Measurements from ENCODE around the gene COPZ1.
"Not testable (repeated sequence)": the region's sequence is repeated elsewhere in the genome, so short reads cannot be mapped to it uniquely, and the experiment has no call there.

Gene COPZ1

DNA sequence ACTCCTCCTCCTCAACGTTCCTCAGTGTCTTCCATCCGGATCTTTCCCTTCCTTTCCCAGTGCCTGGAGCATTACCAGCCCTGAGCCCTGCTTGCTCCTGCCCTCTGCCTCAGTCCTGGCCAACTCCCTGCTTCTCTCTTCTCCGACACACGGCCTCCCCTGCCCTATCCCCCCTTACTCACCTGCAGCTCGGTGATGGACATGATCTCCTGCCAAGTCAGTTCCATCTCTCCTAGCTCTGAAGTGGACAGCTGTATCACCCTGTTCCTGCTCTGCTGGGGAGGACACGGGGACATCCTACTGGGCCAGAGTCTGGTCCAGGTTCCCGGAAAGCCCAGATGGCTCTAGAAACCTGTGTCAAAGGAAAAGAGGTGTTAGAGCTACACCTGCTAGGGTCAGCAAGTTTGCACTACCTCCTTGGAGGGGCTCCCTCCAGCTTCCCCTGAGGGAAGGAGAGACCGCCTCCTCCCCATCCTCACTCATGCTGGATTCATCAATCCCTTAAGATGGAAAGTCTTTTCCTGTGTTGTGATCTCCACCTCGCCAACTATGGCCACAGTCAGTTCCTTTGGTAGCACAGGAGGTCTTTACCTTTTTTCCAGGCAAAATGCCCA, 29.9 kb upstream of the COPZ1 start:
- DNase-seq = no peak

DNA sequence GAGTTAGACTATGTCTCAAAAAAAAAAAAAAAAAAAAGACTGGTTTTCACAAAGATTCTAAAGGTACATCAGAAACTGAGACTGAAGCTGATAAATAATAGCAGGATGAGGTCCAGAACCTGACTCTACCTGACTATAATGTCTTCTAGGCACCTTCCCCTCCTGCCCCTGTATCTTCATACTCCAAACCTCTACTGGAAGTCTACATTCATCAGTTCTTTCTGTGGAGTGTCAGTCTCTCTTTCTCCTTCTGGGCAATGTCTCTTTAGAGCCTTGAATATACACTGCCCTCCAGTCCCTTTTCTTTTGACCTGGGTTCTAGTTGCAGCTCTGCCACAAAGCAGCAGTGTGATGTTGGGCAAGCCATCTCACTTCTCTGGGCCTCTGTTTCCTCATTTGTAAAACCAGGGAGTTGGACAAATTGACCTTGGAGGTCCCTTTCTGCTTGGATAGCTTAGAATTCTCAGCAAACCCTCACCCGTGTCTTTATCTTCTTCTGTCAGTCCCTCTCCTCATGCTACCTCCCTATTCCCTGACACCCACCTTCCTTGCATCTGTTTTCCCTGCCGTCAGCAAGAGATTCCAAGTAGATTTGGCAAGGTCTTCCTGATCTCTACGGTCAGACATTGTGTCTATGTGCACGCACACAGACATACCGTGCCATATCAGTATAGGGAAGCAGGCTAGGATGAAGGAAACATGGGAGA, 28.4 kb upstream of the COPZ1 start:
- no peak for DNase-seq

DNA sequence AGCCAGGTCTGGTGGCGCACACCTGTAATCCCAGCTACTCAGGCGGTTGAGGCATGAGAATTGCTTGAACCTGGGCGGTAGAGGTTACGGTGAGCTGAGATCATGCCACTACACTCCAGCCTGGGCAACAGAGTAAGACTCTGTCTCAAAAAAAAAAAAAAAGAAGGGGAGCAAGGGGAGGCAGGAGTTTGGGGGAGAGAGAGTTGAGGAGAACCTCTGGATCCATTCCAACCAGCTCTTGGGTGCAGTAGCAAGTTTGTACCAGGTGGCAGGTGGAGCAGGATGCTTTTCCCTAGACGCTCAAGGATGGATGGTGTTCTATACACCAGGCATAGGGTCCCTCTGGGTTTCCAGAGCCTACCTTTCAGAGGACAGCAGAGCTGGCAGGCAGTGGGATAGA, 26.0 kb upstream of the COPZ1 start:
- no peak for DNase-seq

DNA sequence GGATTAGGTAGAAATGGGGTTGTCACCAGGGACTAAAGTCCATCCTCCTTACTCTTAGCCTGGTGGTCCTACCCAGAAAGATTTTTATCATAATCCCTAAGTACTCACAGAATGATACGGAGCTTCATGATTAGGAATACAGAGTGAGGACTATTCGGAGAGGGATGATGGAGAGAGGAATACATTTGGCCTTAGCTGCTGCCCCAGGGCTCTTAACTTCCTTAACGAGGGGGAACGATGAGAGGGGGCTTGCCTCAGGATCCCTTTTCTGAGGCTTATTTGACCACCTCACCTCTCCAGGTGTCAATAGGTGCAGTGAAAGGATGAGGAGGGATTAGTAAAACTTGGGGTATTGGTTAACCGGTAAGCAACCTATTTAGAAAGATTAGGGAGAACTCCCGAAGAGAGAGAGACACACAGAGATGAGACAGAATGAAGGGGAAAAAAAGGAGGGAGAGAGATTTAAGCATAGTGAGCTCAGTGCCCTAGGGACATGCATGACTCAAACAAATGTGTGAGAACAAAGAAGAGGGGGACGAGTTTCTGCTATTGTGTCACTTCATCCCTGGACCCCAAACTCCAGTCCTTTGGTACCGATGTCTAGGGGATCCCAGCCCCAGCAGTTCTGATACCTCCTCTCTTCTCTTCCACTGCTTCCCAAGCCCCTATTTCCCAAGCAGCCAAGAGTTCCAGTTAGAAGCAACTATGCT, 25.3 kb upstream of the COPZ1 start:
- no peak for DNase-seq

DNA sequence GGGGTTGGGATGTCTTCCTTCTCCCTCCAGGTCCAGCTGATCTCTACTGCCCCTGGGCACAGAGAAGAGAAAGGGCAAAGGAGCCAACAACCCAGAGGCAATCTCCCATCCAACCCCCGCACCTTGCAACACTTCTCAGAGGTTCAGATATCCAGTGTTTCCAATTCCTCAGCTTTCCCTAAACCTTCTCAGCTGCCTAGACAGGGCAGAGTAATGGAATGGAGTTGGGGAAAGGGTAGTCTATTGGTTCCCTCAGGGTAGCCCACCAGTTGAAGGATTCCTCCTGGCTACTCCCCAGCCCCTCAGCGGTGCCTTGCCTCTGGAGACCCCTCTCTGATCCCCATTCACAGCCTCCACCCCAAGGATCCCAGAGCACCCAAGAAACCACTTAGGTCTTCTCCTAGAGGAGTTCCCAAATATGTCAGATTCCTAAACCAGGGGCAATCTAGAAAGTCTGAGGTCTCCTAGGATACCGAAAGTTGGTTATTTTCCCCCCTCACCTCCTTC, 24.7 kb upstream of the COPZ1 start:
- DNase-seq = no peak

DNA sequence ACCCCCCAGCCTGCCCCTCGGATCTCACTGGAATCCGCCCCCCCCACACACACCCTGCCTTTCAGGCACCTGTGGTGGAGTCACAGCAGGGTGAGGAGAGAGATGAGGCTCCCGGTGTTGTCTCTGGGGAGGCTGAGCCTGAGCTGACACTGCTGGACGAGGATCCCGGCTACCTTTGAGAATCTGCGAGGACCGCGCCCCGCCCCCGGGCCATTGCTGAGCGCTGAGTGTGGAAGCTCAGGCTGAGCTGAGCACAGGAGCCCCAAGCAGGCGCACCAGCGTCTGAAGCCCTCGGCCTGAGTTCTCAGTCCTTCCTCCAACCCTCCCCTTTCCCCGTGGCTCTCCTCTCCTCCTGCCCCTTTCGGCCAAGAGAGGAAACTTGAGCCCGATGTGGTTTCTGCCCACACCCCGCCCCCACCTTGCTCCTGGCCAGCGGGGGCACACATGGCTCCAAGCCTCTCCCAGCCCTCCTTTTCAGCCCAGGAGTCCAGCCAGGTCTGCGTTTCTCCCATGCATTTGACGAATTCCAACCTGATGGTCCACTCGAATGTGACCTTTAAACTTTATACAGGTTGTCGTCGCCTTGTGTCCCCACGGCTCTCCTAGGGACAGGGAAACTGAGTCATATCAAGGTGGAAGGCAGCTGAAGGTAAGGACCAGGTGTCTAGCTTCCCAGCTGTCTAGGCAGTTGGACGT, 24.1 kb upstream of the COPZ1 start, which contains the start of gene NFE2:
NFE2 (minus strand) TSS at position 284 of the 696 bp plus-strand sequence. CDS start 5,767 bp downstream, outside the sequence.
- DNase-seq = peak; percentile 65

DNA sequence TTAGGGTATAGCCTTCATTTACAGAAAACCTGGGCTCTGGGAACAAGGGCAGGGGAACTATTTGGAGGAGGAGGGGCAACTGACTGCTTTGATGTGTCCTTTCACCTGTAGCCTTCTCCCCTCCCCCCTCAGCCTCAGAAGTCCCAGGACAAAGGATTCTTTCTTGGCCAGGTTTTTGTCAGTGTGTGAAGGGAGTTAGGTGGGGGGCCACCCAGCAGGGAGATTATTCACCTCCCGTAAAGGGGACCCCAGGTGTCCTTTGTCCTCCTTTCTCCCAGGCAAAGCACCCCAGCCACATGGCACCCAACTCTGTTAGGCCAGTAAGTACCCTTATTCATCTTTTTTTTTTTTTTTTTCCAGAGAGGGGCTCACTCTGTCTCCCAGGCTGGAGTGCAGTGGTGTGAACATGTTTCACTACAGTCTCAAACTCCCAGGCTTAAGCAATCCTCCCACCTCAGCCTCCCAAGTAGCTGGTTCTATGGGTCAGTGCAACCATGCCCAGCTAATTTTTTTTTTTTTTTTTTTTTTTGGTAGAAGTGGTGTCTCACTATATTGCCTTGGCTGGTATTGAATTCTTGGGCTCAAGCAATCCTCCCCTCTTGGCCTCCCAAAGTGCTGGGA, 23.4 kb upstream of the COPZ1 start:
- no peak for DNase-seq

DNA sequence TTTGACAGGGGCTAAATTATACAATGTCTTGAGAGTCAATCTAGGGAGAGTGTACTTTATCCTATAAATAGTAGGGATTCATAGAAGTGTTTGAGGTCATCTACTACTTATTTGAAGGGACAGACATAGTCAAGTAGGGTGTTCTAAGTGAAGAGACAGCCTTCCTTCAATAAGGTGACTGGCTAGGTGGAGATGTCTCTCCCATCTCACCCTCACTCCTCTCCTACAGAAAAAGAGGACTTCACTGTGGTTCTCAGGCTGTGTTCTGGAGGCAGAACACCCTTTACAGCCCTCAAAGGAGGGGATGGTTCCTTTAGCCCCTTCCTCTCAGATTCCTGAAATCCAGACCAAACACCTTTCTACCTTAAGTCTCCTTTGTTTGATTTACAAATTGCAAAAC, 21.3 kb upstream of the COPZ1 start:
- DNase-seq = no peak

DNA sequence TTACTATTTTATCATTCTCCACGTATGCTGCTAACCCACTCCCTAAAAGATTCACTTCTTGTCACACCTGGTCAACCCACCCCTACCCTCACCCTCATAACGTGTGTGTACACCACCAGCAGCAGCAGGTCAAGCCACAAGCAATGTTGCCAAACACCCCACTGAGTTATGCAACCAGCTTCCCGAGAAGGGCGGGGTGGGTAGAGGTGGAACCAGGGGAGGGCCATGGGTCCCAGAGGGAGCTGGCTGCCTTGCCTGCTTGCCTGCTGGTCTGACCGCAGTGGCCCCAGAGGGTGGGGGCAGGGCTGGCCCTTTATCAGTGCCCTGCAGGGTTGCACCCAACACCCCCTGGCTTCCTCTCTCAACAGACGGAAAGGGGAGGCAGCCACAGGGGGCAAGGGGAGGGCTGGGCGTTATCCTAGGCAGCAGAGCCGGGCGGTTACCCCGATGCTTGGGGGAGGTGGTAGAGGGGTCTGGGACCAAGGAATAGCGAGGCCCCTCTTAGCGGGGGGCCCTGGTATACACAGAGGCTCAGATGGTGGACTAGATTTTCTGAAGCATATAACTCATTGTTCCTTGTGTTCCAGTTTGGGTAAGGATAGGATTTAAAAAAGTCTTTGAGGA, 20.6 kb upstream of the COPZ1 start:
- DNase-seq = no peak

DNA sequence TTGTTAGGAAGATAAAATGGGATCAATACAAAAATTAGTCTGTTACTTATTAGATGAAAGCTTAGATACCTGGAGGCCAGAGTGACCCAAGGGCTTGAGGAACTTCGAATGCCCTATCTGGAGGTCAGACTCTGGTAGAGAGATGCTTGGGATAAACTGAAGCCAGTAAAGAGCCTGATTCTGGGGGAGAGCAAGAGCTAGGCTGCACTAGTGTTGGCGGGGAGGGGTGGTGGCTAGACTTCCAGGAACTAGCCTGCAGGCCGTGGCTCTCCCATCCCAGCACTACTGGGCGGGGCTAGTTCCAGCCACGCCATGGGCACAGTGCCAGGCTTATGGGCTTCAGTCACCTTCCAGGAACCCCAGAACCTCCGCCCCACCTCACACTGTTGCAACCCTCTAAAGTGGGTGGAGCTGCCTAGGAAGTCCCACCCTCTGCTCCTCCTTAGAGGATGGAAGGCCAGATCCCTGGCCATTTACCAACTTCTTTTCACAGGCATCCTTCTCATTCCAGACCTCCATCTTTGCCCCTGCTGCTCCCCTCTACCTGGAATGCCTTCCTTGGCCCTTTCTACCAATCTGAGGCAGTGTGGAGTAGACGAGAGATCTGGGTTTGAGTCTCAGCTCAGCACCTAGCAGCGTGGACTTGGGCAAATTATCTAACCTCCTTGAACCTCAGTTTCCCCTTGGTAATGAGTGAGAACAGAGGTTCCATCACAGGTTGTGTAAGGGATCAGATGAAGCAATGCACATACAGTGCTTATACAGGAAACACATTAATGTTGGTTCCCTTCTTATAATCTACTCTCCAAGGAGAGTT, 17.8 kb upstream of the COPZ1 start:
- no peak for DNase-seq

DNA sequence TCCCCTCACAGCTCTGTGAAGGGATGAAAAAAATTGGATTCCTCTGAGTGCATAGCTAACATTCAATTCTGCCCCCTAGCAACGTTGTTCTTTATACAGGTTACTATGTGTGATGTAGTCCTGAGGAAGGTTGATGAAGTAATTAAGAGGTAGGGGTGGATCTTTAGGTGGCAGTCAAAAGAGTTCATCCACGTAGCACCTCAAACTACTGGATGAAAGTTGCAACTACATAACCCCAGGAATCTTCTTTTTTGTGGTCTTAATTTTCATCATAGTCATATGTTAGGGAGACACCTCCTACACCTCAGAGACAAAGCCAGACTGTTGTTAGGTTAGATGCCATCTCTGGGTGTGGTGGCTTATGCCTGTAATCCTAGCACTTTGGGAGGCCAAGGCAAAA, 13.9 kb upstream of the COPZ1 start:
- DNase-seq = no peak

DNA sequence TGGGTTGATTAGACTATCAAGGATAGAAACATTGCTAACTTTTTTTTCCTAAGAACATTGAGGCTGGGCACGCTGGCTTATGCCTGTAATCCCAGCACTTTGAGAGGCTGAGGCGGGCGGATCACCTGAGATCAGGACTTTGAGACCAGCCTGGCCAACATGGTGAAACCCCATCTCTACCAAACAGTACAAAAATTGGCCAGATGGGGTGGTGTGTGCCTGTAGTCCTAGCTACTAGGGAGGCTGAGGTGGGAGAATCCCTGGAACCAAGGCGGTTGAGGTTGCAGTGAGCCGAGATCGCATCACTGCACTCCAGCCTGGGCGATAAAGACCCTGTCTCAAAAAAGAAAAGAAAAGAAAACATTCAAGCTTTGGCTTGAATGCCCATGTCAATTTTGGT, 12.6 kb upstream of the COPZ1 start:
- not testable (repeated sequence) for DNase-seq

DNA sequence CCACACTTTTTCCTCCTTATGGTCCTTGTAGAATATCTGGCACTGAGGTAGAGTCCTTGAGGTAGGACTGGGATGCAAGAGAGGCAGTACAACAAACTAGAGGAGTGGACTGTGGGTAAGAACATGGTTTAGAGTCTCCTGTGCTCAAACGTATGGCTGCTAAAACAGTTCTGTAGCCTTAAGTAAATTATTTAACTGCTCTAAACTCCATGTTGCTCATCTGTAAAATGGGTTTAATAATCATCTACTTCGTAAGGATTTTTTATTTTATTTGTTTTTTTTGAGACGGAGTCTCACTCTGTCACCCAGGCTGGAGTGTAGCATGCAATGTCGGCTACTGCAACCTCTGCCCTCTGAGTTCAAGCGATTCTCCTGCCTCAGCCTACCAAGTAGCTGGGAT, 3.6 kb upstream of the COPZ1 start:
- DNase-seq = no peak

DNA sequence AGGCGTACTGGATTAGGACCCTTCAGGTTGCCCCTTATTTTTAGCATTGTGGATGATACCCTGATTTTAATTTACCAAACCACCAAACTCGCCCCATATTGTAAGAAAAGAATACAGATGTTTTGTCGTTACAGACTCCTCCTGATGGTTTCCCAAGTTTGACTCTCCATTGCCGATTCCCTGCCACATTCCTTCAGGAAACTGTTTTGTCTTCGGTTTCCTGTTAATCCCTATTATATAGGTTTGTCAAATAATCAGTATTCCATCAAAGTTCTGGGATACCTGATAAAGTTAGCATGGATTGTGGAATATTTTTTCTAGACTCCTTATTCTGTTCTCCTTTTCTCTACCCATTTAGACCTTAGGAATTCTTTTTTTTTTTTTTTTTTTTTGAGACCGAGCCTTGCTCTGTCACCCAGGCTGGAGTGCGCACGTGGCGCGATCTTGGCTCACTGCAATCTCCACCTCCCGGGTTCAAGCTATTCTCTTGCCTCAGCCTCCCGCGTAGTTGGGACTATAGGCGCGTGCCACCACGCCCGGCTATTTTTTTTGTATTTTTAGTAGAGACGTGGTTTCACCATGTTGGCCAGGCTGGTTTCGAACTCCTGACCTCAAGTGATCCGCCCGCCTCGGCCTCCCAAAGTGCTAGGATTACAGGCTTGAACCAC, 645 bp downstream of the COPZ1 start:
- DNase-seq = not testable (repeated sequence)

DNA sequence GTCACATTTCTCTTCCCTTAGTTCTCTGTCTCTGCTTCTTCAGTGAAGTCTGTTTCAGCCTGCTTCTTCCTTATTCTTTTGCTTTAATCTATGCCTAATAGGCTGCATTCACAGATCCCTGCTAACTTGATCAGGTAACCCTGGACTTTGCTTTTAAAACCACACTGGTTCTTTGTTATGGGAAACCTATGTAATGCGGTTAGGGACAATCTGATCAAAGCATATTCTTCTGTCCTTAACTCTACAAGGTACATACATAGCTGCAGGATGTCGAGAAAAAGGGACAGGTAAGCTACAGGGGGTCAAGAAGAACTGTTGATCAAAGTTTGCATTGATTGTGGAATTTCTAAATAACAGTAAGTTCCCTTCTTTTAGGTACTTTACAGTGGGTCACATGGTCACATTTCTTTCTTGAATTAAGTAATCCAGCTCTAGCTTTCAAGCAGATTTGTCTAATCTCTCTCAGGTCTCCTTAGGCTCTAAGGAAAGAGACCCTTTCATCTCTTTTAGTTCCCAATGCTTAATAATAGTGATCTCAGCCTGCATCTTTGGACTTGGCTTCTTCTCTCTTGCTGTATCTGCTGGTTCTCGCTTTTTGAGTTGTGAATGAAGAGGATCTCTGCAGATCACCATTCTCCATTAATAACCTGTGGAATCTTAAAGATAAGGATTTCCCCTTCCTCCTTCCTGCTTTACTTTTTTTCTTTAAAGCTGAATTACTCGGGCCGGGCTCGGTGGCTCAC, 3.8 kb downstream of the COPZ1 start:
- no peak for DNase-seq

DNA sequence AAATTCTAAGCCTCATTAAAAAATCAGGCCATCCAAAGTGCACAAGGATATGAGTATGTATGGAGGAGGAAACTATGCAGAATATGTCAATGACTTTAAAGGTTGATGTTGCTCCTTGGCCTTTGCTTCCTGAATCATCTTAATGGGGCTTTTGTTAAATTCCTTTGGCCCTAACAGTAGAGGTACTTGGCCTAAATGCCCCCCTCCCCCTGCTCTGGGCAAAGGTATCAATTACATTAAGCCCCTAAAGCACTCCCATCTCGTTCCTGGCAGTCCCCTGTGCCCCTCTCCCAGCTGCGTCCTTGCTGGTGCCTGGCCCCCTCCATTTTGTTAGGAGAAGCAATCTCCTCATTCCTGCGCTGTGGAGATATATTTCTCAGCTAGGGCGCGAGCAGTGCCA, 4.8 kb downstream of the COPZ1 start:
- DNase-seq = no peak

DNA sequence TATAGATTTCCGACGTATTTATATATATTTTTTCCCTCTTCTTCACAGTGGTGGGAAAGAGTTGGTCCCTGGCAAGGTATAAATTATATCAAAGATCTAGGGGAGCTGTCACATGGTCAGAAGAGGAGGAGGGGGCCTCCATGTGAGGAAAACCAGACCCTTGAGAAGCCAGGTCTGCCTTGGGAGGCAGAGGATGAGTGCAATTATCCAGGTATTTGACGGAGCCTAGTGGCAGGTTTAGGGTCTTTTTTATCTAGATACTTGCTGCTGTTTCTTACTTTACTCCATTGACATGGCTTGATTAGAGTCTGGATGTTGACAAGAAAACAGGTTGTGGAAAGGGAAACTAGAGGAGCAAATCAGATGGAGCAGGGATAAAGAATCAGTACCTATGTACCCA, 5.5 kb downstream of the COPZ1 start:
- no peak for DNase-seq

DNA sequence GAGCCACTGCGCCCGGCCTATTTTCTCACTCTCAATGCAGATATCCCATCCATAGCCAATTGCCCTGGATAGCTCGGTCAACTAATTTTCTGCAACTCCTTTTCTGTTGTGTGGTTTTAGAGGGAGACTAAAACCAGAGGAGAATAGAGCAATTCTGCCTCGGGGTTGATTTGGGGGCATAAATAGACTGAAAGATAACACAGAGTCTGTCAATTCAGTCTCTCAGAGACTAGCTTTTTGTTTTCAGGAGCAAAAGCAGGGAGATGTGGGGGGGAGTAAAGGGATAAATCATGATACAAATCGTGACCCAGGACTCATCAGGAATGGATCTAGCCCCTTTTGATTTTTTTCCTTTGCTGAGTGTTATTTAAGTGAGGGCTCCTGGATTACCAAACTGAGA, 6.5 kb downstream of the COPZ1 start:
- no peak for DNase-seq

DNA sequence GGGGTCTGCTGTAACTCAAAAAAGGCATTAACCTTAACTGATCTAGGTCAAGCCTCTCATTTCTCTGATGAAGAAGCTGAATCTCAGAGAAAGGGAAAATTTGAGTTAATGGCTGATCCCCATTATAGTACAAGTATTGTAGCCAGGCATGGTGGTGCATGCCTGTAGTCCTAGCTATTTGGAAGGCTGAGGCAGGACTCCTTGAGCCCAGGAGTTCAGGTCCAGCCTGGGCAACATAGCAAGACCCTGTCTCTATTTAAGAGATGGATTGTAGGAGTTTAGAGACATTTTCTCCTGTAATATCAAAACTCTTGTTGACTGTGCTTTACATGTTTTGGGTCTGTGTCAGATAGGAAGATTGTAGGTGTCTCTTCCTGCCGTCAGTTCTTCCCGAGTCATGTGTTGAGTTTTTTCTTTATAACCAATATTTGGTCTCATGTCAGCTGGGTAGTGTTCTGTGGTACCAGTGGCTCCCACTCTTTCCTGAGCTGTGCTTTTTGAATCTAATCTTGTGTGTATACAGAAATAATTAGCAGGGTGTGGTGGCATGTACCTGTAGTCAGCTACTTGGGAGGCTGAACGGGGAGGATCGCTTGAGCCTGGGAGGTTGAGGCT, 8.6 kb downstream of the COPZ1 start:
- DNase-seq = no peak

Measured in NCI-H510A treated with DMSO at 0.1 percent for 48 hours (cell line).